GM19452 (cell line): ENCODE results near the gene PSMD6.

Experiments used
- ATAC-seq: cut with Tn5 transposase; IDR thresholded peaks from one replicate; pipeline ENCODE4 v1.9.1; 2021; ENCODE audit not compliant: unreplicated experiment

PSMD6 gene

DNA sequence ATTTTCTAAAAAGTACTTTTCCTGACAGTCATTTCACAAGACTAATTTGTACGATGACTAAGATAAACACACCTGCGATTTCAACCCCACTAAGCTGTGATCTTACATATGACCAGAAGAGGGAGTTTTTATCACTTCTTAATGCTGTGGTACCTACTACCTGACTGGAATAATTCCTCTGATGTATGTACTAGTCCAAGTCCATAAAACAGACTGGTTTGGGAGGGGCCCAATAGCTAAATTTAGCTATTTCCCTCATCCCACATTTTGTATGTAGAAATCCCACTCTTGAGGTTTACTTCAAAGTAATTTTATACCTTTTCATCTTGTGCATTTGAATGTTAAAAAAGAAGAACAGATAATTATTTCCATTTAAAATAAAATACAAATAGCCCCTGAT, 61.4 kb downstream of the PSMD6 start:
- ATAC-seq = peak; percentile 73
